Astrocyte (in vitro differentiated cells and primary cell): ENCODE data around the gene HELLS. TPM values are rescaled to one million over a fixed set of nuclear protein-coding genes. Genes with fewer than 3 reads are reported as not detected.

ENCODE experiments used
- DNase-seq: peaks from one replicate; pipeline ENCODE4 v3.0.0-alpha.2; 2010; ENCODE audit warnings: low read depth
- FAIRE-seq: peaks from 2 replicates; lab custom pipeline; 2011; peaks lifted over from hg19 to GRCh38; lab: Jason Lieb, UNC
- H2AFZ ChIP-seq: 2 replicates; pipeline ENCODE4 v1.6.0; 2012; ENCODE audit warnings: low read depth, low read length, inconsistent platforms
- H3K27ac ChIP-seq: 2 replicates; pipeline ENCODE4 v1.5.1; 2011; ENCODE audit warnings: low read depth, low read length, inconsistent platforms
- H3K27me3 ChIP-seq: 2 replicates; pipeline ENCODE4 v1.6.0; 2011; ENCODE audit warnings: low read length, inconsistent platforms; ENCODE audit not compliant: insufficient read depth
- H3K36me3 ChIP-seq: 2 replicates; pipeline ENCODE4 v1.5.1; 2011; ENCODE audit warnings: low read length, inconsistent platforms; ENCODE audit not compliant: insufficient read depth
- H3K4me1 ChIP-seq: 2 replicates; pipeline ENCODE4 v1.5.1; 2011; ENCODE audit warnings: low read length, inconsistent platforms; ENCODE audit not compliant: insufficient read depth
- H3K4me2 ChIP-seq: 2 replicates; pipeline ENCODE4 v1.6.0; 2012; ENCODE audit warnings: low read length, inconsistent platforms
- H3K4me3 ChIP-seq: 2 replicates; pipeline ENCODE4 v1.5.1; 2011; ENCODE audit warnings: low read depth, mild to moderate bottlenecking, low read length, inconsistent platforms; ENCODE audit not compliant: insufficient read depth
- H3K79me2 ChIP-seq: 2 replicates; pipeline ENCODE4 v1.6.0; 2012; ENCODE audit warnings: mild to moderate bottlenecking, low read length, inconsistent platforms; ENCODE audit not compliant: insufficient read depth
- H3K9ac ChIP-seq: 2 replicates; pipeline ENCODE4 v1.6.0; 2012; ENCODE audit warnings: mild to moderate bottlenecking, low read length, inconsistent platforms
- H3K9me3 ChIP-seq: 2 replicates; pipeline ENCODE4 v1.5.1; 2012; ENCODE audit warnings: low read depth, mild to moderate bottlenecking, low read length, inconsistent platforms; ENCODE audit not compliant: insufficient read depth
- H4K20me1 ChIP-seq: 2 replicates; pipeline ENCODE4 v1.6.0; 2012; ENCODE audit warnings: low read length, inconsistent platforms; ENCODE audit not compliant: insufficient read depth
- H3K27ac Mint-ChIP-seq: one replicate; pipeline ENCODE4 v1.8.0; 2021; ENCODE audit warnings: mild to moderate bottlenecking, mixed read lengths; ENCODE audit not compliant: unreplicated experiment
- H3K27me3 Mint-ChIP-seq: one replicate; pipeline ENCODE4 v1.8.0; 2021; ENCODE audit warnings: low read depth, mixed read lengths; ENCODE audit not compliant: unreplicated experiment
- H3K36me3 Mint-ChIP-seq: one replicate; pipeline ENCODE4 v1.8.0; 2021; ENCODE audit warnings: low read depth, mixed read lengths; ENCODE audit not compliant: unreplicated experiment
- H3K4me1 Mint-ChIP-seq: one replicate; pipeline ENCODE4 v1.8.0; 2021; ENCODE audit warnings: low read depth, mixed read lengths; ENCODE audit not compliant: unreplicated experiment
- H3K4me3 Mint-ChIP-seq: one replicate; pipeline ENCODE4 v1.8.0; 2021; ENCODE audit warnings: mild to moderate bottlenecking, moderate library complexity, mixed read lengths; ENCODE audit not compliant: unreplicated experiment
- H3K9me3 Mint-ChIP-seq: one replicate; pipeline ENCODE4 v1.8.0; 2021; ENCODE audit warnings: mild to moderate bottlenecking, mixed read lengths; ENCODE audit not compliant: unreplicated experiment
- EZH2 ChIP-seq: IDR thresholded peaks from 2 replicates; pipeline ENCODE4 v1.6.1; 2012; ENCODE audit warnings: mild to moderate bottlenecking, low read length, inconsistent platforms; ENCODE audit not compliant: insufficient read depth
- total RNA-seq: library from RNA; stranded (reverse); gene quantifications from 2 replicates; pipeline ENCODE4 v1.2.1, GENCODE V29; 2021
- TF ChIP-seq, protein P1 (sequence below): IDR thresholded peaks from 2 replicates; pipeline ENCODE4 v1.5.1; 2011; ENCODE audit warnings: low read depth, mild to moderate bottlenecking, inconsistent platforms, low read length, moderate library complexity; ENCODE audit not compliant: insufficient read depth

The HELLS gene
- total RNA-seq, 1 donor from 2014 or later: 23.5 TPM

DNA sequence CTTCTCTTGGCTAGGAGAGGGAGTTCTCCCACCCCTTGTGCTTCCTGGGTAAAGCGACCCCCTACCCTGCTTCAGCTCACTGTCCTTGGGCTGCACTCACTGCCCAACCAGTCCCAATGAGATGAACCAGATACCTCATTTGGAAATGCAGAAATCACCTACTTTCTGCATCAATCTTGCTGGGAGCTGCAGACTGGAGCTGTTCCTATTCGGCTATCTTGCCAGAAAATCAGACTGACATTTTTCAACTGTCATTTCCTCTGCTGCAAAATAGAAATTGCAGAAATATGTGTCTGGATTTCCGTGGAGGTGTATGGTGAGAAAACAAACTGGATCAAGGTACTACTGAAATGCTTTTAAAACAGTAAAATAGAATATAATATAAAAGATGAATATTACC lies 95.0 kb downstream of the HELLS start:
- TF ChIP-seq, protein P1, sequence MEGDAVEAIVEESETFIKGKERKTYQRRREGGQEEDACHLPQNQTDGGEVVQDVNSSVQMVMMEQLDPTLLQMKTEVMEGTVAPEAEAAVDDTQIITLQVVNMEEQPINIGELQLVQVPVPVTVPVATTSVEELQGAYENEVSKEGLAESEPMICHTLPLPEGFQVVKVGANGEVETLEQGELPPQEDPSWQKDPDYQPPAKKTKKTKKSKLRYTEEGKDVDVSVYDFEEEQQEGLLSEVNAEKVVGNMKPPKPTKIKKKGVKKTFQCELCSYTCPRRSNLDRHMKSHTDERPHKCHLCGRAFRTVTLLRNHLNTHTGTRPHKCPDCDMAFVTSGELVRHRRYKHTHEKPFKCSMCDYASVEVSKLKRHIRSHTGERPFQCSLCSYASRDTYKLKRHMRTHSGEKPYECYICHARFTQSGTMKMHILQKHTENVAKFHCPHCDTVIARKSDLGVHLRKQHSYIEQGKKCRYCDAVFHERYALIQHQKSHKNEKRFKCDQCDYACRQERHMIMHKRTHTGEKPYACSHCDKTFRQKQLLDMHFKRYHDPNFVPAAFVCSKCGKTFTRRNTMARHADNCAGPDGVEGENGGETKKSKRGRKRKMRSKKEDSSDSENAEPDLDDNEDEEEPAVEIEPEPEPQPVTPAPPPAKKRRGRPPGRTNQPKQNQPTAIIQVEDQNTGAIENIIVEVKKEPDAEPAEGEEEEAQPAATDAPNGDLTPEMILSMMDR: no peak
- TF ChIP-seq EZH2: no peak
- H3K27me3 Mint-ChIP-seq: no peaks in the 10 kb centered on the region

DNA sequence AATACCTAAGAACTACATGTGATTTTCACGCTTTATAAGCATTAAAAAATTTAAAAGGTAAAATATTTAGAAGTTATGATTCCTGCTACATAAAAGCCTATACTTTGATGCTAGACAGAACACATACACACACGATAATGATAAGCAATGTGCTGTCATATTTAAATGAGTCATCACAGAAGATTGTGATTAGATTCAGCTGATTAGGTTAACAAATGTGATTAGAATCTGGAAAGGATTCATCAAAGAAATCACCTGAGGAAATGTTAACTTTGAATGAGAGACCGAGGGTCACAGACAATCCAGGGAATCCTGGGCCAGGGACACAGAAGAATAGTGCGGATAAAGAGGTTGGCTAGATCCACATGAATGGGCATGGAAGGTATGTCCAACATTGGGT lies 95.9 kb downstream of the HELLS start:
- FAIRE-seq: no peak
- no peaks in the 10 kb centered on the region for H3K27me3 ChIP-seq
- H3K36me3 ChIP-seq: no peaks in the 10 kb centered on the region
- H4K20me1 ChIP-seq: no peaks in the 10 kb centered on the region
- no peaks in the 10 kb centered on the region for H3K27me3 Mint-ChIP-seq
- no peak overlapping the region for H3K27ac ChIP-seq
- H3K4me2 ChIP-seq: no peak overlapping the region
- DNase-seq: no peak
- peaks cover 6% of the 10 kb centered on the region for H3K4me1 Mint-ChIP-seq
- TF ChIP-seq EZH2: no peak
- TF ChIP-seq, protein P1: no peak
- no peak overlapping the region for H3K27ac Mint-ChIP-seq
- no peak overlapping the region for H2AFZ ChIP-seq
- H3K36me3 Mint-ChIP-seq: peaks cover 2% of the 10 kb centered on the region
- H3K9me3 ChIP-seq: no peaks in the 10 kb centered on the region
- no peak overlapping the region for H3K9ac ChIP-seq
- H3K9me3 Mint-ChIP-seq: peaks cover 25% of the 10 kb centered on the region
- H3K79me2 ChIP-seq: no peaks in the 10 kb centered on the region
- no peak overlapping the region for H3K4me3 ChIP-seq
- H3K4me3 Mint-ChIP-seq: no peak overlapping the region
- no peaks in the 10 kb centered on the region for H3K4me1 ChIP-seq

More for the DNA sequence above, 95.0 kb downstream of the HELLS start:
- H3K9me3 ChIP-seq: no peaks in the 10 kb centered on the region
- H3K36me3 ChIP-seq: no peaks in the 10 kb centered on the region
- DNase-seq (no peak), FAIRE-seq (no peak)
- H3K4me1 Mint-ChIP-seq: peaks cover 6% of the 10 kb centered on the region
- peaks cover 2% of the 10 kb centered on the region for H3K36me3 Mint-ChIP-seq
- H3K4me3 Mint-ChIP-seq: no peak overlapping the region
- no peaks in the 10 kb centered on the region for H3K79me2 ChIP-seq
- no peaks in the 10 kb centered on the region for H4K20me1 ChIP-seq
- no peak overlapping the region for H3K4me3 ChIP-seq
- H3K9ac ChIP-seq: no peak overlapping the region
- no peak overlapping the region for H3K4me2 ChIP-seq
- no peak overlapping the region for H3K27ac ChIP-seq
- peaks cover 25% of the 10 kb centered on the region for H3K9me3 Mint-ChIP-seq
- no peak overlapping the region for H2AFZ ChIP-seq
- H3K27ac Mint-ChIP-seq: no peak overlapping the region
- H3K4me1 ChIP-seq: no peaks in the 10 kb centered on the region
- no peaks in the 10 kb centered on the region for H3K27me3 ChIP-seq

DNA sequence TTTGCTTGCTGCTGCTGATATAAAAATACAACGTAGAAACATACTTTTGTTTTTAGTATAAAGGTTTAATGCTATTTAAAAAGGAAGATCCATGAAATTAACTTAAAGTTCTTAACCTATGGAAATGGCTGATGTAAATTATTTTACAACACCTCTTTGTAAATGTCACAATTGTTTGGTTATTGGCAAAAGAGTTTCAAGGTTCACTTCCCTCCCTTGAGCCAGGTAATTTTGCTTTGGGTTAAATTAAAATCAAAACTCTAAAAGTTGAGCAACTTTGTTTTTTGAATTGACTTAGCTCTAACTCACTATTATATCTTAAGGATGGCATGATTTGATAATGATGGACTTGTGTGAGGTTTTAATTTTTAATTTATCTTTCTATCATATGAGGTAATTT lies 98.8 kb downstream of the HELLS start:
- Mint-ChIP-seq H3K4me3 (no peak overlapping the region), H3K27ac (no peak overlapping the region), H3K36me3 (no peaks in the 10 kb centered on the region), H3K27me3 (no peaks in the 10 kb centered on the region), H3K9me3 (peaks cover 6% of the 10 kb centered on the region), H3K4me1 (peaks cover 6% of the 10 kb centered on the region)
- H3K9ac ChIP-seq: no peak overlapping the region
- H3K4me3 ChIP-seq: no peak overlapping the region
- H4K20me1 ChIP-seq: no peaks in the 10 kb centered on the region
- FAIRE-seq: no peak
- no peak overlapping the region for H3K27ac ChIP-seq
- no peaks in the 10 kb centered on the region for H3K27me3 ChIP-seq
- no peak for TF ChIP-seq EZH2
- TF ChIP-seq, protein P1: no peak
- no peak overlapping the region for H3K4me2 ChIP-seq
- H3K79me2 ChIP-seq: no peaks in the 10 kb centered on the region
- H2AFZ ChIP-seq: no peak overlapping the region
- H3K36me3 ChIP-seq: no peaks in the 10 kb centered on the region
- H3K9me3 ChIP-seq: no peaks in the 10 kb centered on the region
- no peak for DNase-seq
- no peaks in the 10 kb centered on the region for H3K4me1 ChIP-seq
